ENCODE results near the gene ZNF438. TPM values are rescaled to one million over a fixed set of nuclear protein-coding genes. Genes with fewer than 3 reads are reported as not detected.

The ZNF438 gene
- total and polyA plus RNA-seq, 10 of the 15 experiments (the other 5 are each of a cell fraction or from before 2014, with no cell fraction given), result 0.93 to 5.2 (median 1.9) TPM

DNA sequence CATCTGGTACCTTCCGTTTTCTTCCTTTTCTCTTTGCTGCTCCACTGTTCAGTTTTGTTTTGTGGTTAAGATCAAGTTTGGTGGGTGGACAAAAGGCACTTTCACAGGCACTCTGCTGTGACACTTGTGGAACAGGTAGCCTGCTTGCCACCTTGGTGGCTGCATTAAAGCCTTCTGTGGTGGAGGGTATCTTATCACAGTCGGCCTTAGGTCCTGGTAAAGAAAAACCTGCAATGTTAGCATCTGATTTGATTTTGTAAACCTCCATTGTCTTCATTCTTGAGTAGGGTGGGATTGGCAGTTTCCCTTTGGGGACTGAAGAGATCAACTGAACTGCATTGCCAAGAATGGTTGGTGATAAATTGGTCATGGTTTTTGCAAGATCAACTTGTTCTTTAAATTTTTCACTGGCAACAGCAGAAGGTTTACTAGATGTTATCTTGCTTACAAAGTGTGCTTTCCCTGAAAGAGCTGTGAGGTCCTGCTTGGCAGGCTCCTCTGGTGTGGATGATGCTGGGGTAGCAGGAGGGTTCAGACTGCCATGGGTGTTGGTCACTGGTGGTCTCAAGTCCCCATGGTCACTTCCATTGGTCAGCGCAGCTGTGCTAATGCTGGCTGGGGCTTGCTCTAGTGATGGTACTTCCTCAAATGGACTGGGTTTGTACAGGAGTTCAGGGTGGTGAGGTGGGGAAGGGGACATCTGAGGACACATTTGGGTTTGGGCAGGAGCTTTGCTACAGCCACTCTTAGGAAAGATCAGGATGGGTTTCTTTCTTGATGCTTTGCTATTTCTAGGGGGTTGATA, 182.2 kb downstream of the ZNF438 start:
- ATAC-seq (no peak), FAIRE-seq (no peak), DNase-seq (ENCODE audit: low read depth, low spot score) (no peak)
- ChIA-PET SMC1A (ENCODE audit: uncharacterized antibody, unreplicated experiment) (interaction anchor here (0.6 kb wide), 1 partner anchor 233 kb away, joined by 3 read pairs; no protein-coding TSS in a partner anchor), POLR2A (no interaction called here), RAD21 (ENCODE audit: unreplicated experiment) (no interaction called here), CTCF (no interaction called here)
- no peak overlapping the region for H3K4me2 ChIP-seq (ENCODE audit: control insufficient read depth, insufficient read depth)
- 77% methylated on average over 3 of the region's 3 CpGs for WGBS (ENCODE audit: insufficient coverage, insufficient replicate concordance, low lambda C conversion rate, missing lambda C conversion rate)
- no peak overlapping the region for H3K27ac ChIP-seq (ENCODE audit: control insufficient read depth, insufficient read depth)
- no peak overlapping the region for H3K9ac ChIP-seq (ENCODE audit: control insufficient read depth, insufficient read depth, low read length)
- no peaks in the 10 kb centered on the region for H3K27me3 ChIP-seq (replicated peaks in 1 of 2; ENCODE audit: control insufficient read depth in 2 of 2, insufficient read depth in 2 of 2, low read length in 1 of 2)
- no peaks in the 10 kb centered on the region for H3K79me2 ChIP-seq (ENCODE audit: control insufficient read depth, insufficient read depth, low read length)
- H4K20me1 ChIP-seq (ENCODE audit: control insufficient read depth, insufficient read depth), result no peaks in the 10 kb centered on the region
- intact Hi-C loops (cut with micrococcal nuclease; ENCODE audit: unreplicated experiment) (no loop called here), in situ Hi-C loops (cut with MboI) (no loop called here)
- TF ChIP-seq REST (IDR thresholded peaks at IDR 0.05; ENCODE audit: low read depth, low read length) (no peak), LARP7 (IDR thresholded peaks at IDR 0.05) (no peak), SUZ12 (IDR thresholded peaks at IDR 0.05; ENCODE audit: unreplicated experiment) (no peak), CBX5 (IDR thresholded peaks at IDR 0.05; ENCODE audit: low read depth) (no peak), KDM1A (IDR thresholded peaks at IDR 0.05; ENCODE audit: borderline replicate concordance) (no peak), SREBF2 (IDR thresholded peaks at IDR 0.05; ENCODE audit: low read length) (no peak), POLR2AphosphoS2 (IDR thresholded peaks at IDR 0.05; ENCODE audit: low read depth, low read length) (no peak), NFXL1 (IDR thresholded peaks at IDR 0.05; ENCODE audit: borderline replicate concordance) (no peak), ATF7 (IDR thresholded peaks at IDR 0.05; ENCODE audit: low read depth) (no peak), TCF12 (IDR thresholded peaks at IDR 0.05; ENCODE audit: low read depth, low read length) (no peak), MEF2A (IDR thresholded peaks at IDR 0.05; ENCODE audit: insufficient read depth, low read depth, low read length) (no peak), ZBED1 (IDR thresholded peaks at IDR 0.05; ENCODE audit: borderline replicate concordance) (no peak), FOXK2 (IDR thresholded peaks at IDR 0.05) (no peak), SPI1 (IDR thresholded peaks at IDR 0.05; ENCODE audit: borderline replicate concordance, insufficient read depth, low read depth, low read length) (no peak), CHD2 (IDR thresholded peaks at IDR 0.05; ENCODE audit: borderline replicate concordance, low read depth, low read length) (no peak)
- H3K4me3 ChIP-seq, result no peak overlapping the region
- no peaks in the 10 kb centered on the region for H3K9me3 ChIP-seq (replicated peaks; ENCODE audit: control insufficient read depth, insufficient read depth, low read length)
- H3K4me1 ChIP-seq (ENCODE audit: control insufficient read depth, insufficient read depth, low read length), result no peaks in the 10 kb centered on the region
- no TSS peak for BruUV-seq (replicated peaks)
- no peaks in the 10 kb centered on the region for H3K36me3 ChIP-seq (ENCODE audit: control insufficient read depth in 2 of 2, insufficient read depth in 2 of 2, low read length in 1 of 2)
- H2AFZ ChIP-seq (ENCODE audit: control insufficient read depth, low read depth, low read length), result no peak overlapping the region
